Gastrocnemius medialis (tissue), 4 donors: Measurements from ENCODE around the gene JHY. TPM values are rescaled to one million over a fixed set of nuclear protein-coding genes. Genes with fewer than 3 reads are reported as not detected.

ENCODE experiments used
- ATAC-seq, 2 donors: fragments of 150-250 bp; one replicate each; pipeline ENCODE4 v1.9.1; 2016
- DNase-seq, 2 donors: peaks; one replicate each; pipeline ENCODE4 v3.0.0-alpha.2; 2019
- H3K27ac ChIP-seq, 4 donors: fragments of 200-600 bp; sonication (generic); 1 replicate in 1 of 4; 2 replicates in 3 of 4; pipeline ENCODE4 v1.5.1; 2016 to 2018; ENCODE audit warnings: mild to moderate bottlenecking in 2 of 4, moderate library complexity in 1 of 4
- H3K27me3 ChIP-seq, 3 donors: fragments of 200-600 bp; sonication (generic) in 2 of 3; 1 replicate in 1 of 3; 2 replicates in 2 of 3; pipeline versions ENCODE4 v1.5.1 to v1.6.0; 2016 to 2019; ENCODE audit warnings: mild to moderate bottlenecking in 1 of 3, moderate library complexity in 1 of 3
- H3K36me3 ChIP-seq, 2 donors: fragments of 200-600 bp; sonication (generic) in 1 of 2; one replicate each; pipeline ENCODE4 v1.5.1; 2017 to 2018
- H3K4me1 ChIP-seq, 2 donors: fragments of 200-600 bp; sonication (generic) in 1 of 2; one replicate each; pipeline ENCODE4 v1.5.1; 2016 to 2017; ENCODE audit warnings: mild to moderate bottlenecking in 2 of 2
- H3K4me3 ChIP-seq, 4 donors: fragments of 200-600 bp; sonication (generic) in 3 of 4; 1 replicate in 1 of 4; 2 replicates in 3 of 4; pipeline ENCODE4 v1.5.1; 2016 to 2019; ENCODE audit warnings: mild to moderate bottlenecking in 2 of 4
- H3K9me3 ChIP-seq, 3 donors: fragments of 200-600 bp; sonication (generic) in 2 of 3; 1 replicate in 1 of 3; 2 replicates in 2 of 3; pipeline ENCODE4 v1.5.1; 2016 to 2019
- POLR2A ChIP-seq, 2 donors: fragments of 450-650 bp; IDR thresholded peaks; one replicate each; pipeline ENCODE4 v1.6.1; 2017; ENCODE audit warnings: antibody characterized with exemption in 2 of 2, mild to moderate bottlenecking in 2 of 2, moderate library complexity in 2 of 2
- in situ Hi-C, 4 donors: fragments of 200-750 bp; cut with MboI; loops; one replicate each; pipeline versions ENCODE4 v1.15.0 to v1.8.0; 2017; ENCODE audit warnings: low sequenced_read_pairs in 4 of 4
- intact Hi-C: fragments of 100-400 bp; cut with DNase I; formaldehyde crosslinking; loops from one replicate; pipeline ENCODE4 v1.15.1; 2023; ENCODE audit warnings: low total_unique reads
- total RNA-seq, 4 donors: library from RNA; depleted of rRNA; stranded (reverse); fragments of >200 nt; gene quantifications; one replicate each; pipeline versions ENCODE4 v1.1.0 to v1.2.3, GENCODE V29; 2016
- TF ChIP-seq, protein P1 (sequence below), 5 experiments: fragments of 450-650 bp in 3 of 5; fragments of 200-600 bp in 2 of 5; sonication (generic) in 2 of 5; IDR thresholded peaks in 4 of 5; conservative IDR thresholded peaks in 1 of 5; 1 replicate in 4 of 5; 2 replicates in 1 of 5; pipeline ENCODE4 v1.5.1; 2016 to 2019; ENCODE audit warnings: antibody characterized with exemption in 5 of 5, mild to moderate bottlenecking in 3 of 5, moderate library complexity in 3 of 5

JHY gene
- total RNA-seq, 4 donors from 2014 or later: 0.16 to 1.3 (median 0.22) TPM

- no peak for ATAC-seq
- no peak overlapping the region for H3K27ac ChIP-seq
- H3K27me3 ChIP-seq: peaks cover 2 to 11% (median 6%) of the 10 kb centered on the region in 3 donors
- no peaks in the 10 kb centered on the region for H3K36me3 ChIP-seq
- no peaks in the 10 kb centered on the region for H3K9me3 ChIP-seq
- intact Hi-C loops: no loop called here
- in situ Hi-C loops: loop anchor here in 1 of 4 donors (5.0 kb wide), 1 partner anchor 132 kb away; no protein-coding TSS in a partner anchor
- no peak for DNase-seq
- H3K4me1 ChIP-seq: no peaks in the 10 kb centered on the region
- H3K4me3 ChIP-seq: no peak overlapping the region
- no peak for TF ChIP-seq POLR2A (IDR thresholded peaks at IDR 0.05)
- TF ChIP-seq, protein P1, sequence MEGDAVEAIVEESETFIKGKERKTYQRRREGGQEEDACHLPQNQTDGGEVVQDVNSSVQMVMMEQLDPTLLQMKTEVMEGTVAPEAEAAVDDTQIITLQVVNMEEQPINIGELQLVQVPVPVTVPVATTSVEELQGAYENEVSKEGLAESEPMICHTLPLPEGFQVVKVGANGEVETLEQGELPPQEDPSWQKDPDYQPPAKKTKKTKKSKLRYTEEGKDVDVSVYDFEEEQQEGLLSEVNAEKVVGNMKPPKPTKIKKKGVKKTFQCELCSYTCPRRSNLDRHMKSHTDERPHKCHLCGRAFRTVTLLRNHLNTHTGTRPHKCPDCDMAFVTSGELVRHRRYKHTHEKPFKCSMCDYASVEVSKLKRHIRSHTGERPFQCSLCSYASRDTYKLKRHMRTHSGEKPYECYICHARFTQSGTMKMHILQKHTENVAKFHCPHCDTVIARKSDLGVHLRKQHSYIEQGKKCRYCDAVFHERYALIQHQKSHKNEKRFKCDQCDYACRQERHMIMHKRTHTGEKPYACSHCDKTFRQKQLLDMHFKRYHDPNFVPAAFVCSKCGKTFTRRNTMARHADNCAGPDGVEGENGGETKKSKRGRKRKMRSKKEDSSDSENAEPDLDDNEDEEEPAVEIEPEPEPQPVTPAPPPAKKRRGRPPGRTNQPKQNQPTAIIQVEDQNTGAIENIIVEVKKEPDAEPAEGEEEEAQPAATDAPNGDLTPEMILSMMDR (IDR thresholded peaks at IDR 0.05 in 4 of 5, conservative IDR thresholded peaks at IDR 0.05 in 1 of 5): no peak
Observed at GRCh38 chr11:122874991-122875390, 7.6 kb upstream of the JHY start.

DNA sequence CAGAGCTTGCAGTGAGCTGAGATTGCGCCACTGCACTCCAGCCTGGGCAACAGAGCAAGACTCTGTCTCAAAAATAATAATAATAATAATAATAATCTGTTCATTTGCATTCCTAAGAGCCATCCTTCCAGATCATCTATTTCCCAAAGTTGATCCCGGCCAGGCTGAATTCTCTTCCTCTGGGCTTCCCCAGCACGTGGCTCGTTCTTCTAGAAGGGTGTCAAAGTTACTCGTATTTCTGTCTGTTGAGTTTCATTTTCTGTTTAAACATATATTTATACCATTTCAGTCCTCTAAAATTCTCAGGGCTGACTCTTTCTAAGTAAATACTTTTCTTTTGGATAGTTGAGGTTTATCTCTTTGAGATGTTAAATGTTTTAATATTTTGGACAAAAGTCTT, 4.8 kb upstream of the JHY start:
- intact Hi-C loops: no loop called here
- Histone ChIP-seq H3K4me1 (peaks cover 0 to 4% of the 10 kb centered on the region in 2 donors), H3K36me3 (no peaks in the 10 kb centered on the region), H3K27me3 (peaks cover 17 to 25% (median 24%) of the 10 kb centered on the region in 3 donors), H3K9me3 (no peaks in the 10 kb centered on the region), H3K4me3 (no peak overlapping the region), H3K27ac (no peak overlapping the region)
- no peak for DNase-seq
- no peak for ATAC-seq
- TF ChIP-seq, protein P1 (IDR thresholded peaks at IDR 0.05 in 4 of 5, conservative IDR thresholded peaks at IDR 0.05 in 1 of 5): no peak
- no peak for TF ChIP-seq POLR2A (IDR thresholded peaks at IDR 0.05)
- in situ Hi-C loops: no loop called here

GRCh38 chr11:122879785-122880184, 2.8 kb upstream of the JHY start:
- peaks cover 0 to 4% of the 10 kb centered on the region in 2 donors for H3K4me1 ChIP-seq
- no peak for DNase-seq
- H3K27me3 ChIP-seq: peaks cover 24 to 30% (median 30%) of the 10 kb centered on the region in 3 donors
- H3K36me3 ChIP-seq: no peaks in the 10 kb centered on the region
- no peak for ATAC-seq
- no peaks in the 10 kb centered on the region for H3K9me3 ChIP-seq
- intact Hi-C loops: no loop called here
- in situ Hi-C loops: no loop called here
- TF ChIP-seq, protein P1 (IDR thresholded peaks at IDR 0.05 in 4 of 5, conservative IDR thresholded peaks at IDR 0.05 in 1 of 5): no peak
- no peak for TF ChIP-seq POLR2A (IDR thresholded peaks at IDR 0.05)
- H3K4me3 ChIP-seq: no peak overlapping the region
- H3K27ac ChIP-seq: no peak overlapping the region

DNA sequence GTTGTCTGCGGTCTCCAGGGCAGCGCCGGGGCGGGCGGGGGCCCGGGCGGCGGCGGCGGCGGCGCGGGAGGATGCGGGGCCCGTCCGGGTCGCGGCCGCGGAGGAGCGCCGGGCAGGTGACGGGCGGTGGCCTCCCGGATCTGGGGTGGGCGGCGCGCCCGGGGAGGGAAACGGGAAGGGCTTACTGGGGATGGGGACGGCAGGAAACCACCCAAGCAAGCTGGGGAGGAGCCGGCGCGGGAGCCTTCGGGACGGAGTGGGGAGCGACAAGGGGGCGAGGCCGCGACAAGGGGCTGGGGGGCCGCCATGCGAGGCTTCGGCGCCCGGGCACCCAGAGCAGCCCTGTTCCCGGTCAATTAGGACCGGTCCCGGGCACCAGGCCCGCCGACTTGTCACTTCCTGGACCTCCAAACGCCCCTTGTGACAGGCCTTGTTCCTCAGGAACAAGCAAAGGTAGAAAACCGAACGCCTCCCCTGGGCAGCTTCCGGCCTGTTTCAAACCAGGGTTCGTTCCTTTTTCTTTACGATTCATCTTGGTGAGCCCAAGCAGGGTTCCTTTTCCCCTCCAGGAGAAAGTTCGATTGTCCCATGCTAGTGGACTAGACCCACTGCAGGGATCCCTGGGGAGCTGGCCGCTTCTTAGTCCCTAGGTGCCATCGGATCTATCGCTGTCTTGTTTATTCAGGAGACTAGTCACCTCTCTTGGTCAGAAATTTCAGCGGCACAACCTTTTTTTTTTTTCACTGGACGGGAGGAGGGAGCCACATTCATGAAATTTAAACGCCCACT, 492 bp downstream of the JHY start:
- in situ Hi-C loops: no loop called here
- H3K27me3 ChIP-seq: peaks cover 24 to 30% (median 30%) of the 10 kb centered on the region in 3 donors
- TF ChIP-seq, protein P1 (IDR thresholded peaks at IDR 0.05 in 4 of 5, conservative IDR thresholded peaks at IDR 0.05 in 1 of 5): no peak
- TF ChIP-seq POLR2A (IDR thresholded peaks at IDR 0.05): no peak
- H3K36me3 ChIP-seq: no peaks in the 10 kb centered on the region
- DNase-seq (peak in 1 of 2 donors; percentile 4), ATAC-seq (peak in 1 of 2 donors; percentile 41)
- peak overlapping the region; percentile 49 to 75 (median 58) for H3K4me3 ChIP-seq
- H3K4me1 ChIP-seq: peaks cover 0 to 4% of the 10 kb centered on the region in 2 donors
- H3K9me3 ChIP-seq: no peaks in the 10 kb centered on the region
- H3K27ac ChIP-seq: peak overlapping the region; percentile 6 to 45 (median 32)
- intact Hi-C loops: no loop called here
